HCT116 (cell line): ENCODE results near the gene TBX5. TPM values are rescaled to one million over a fixed set of nuclear protein-coding genes. Genes with fewer than 3 reads are reported as not detected.

Experiments used
- ATAC-seq: fragments of 200-7000 bp; cut with Tn5 transposase; 2 replicates; pipeline ENCODE4 v1.9.1; 2020; ENCODE audit warnings: mild to moderate bottlenecking, moderate library complexity
- BruUV-seq: library from RNA; stranded (reverse); fragments of 400-500 nt; replicated peaks from 2 replicates; lab custom pipeline; 2021; lab: Mats Ljungman, UMichigan
- CTCF ChIA-PET: fragments of 300-600 bp; sonication (Branson Sonifier 250); formaldehyde crosslinking; loops from one replicate; lab custom pipeline; 2021; ENCODE audit warnings: antibody characterized with exemption; lab: Charles Lee
- POLR2A ChIA-PET: fragments of 300-600, 350-600 bp; sonication (Branson Sonifier 250); formaldehyde crosslinking; loops from one replicate; lab custom pipeline; 2021; ENCODE audit warnings: antibody characterized with exemption; lab: Charles Lee
- RAD21 ChIA-PET, 2 experiments: fragments of 300-600 bp; sonication (Branson Sonifier 250); formaldehyde crosslinking; loops; one replicate each; lab custom pipeline; 2023; ENCODE audit warnings: low total read pairs in 2 of 2; ENCODE audit not compliant: uncharacterized antibody in 2 of 2, unreplicated experiment in 2 of 2, low non-redundant PET in 1 of 2; lab: Charles Lee
- DNase-seq: peaks from one replicate; pipeline ENCODE4 v3.0.0-alpha.2; 2010; ENCODE audit warnings: low read depth, low spot score
- H2AFZ ChIP-seq: fragments of 200-600 bp; shearing (Covaris generic), sonication (generic); 2 replicates; pipeline ENCODE4 v1.6.1; 2017; ENCODE audit warnings: low read depth, mixed run types, mixed read lengths, antibody characterized with exemption, low read length; ENCODE audit not compliant: poor library complexity, severe bottlenecking
- H3K27ac ChIP-seq: 2 replicates; pipeline ENCODE4 v1.5.1; 2012; ENCODE audit warnings: low read depth, low read length
- H3K27me3 ChIP-seq: fragments of 200-600 bp; sonication (generic); 2 replicates; pipeline ENCODE4 v1.6.1; 2016; ENCODE audit warnings: mixed run types, low read length, mixed read lengths; ENCODE audit not compliant: insufficient read depth
- H3K36me3 ChIP-seq, 2 experiments: fragments of 200-500 bp in 1 of 2; fragments of 200-600 bp in 1 of 2; sonication (Bioruptor generic) in 1 of 2; sonication (generic) in 1 of 2; 2 replicates each; pipeline versions ENCODE4 v1.5.1 to v1.6.1; 2014 to 2016; ENCODE audit warnings: low read length in 2 of 2, inconsistent platforms in 1 of 2, mixed read lengths in 1 of 2, mixed run types in 1 of 2; ENCODE audit not compliant: insufficient read depth in 2 of 2, control insufficient read depth in 1 of 2
- H3K4me1 ChIP-seq, 2 experiments: fragments of 200-600 bp in 1 of 2; sonication (generic) in 1 of 2; 2 replicates each; pipeline versions ENCODE4 v1.5.1 to v1.6.1; 2012 to 2017; ENCODE audit warnings: low read length in 2 of 2, inconsistent platforms in 1 of 2, mild to moderate bottlenecking in 1 of 2, mixed read lengths in 1 of 2, mixed run types in 1 of 2, moderate library complexity in 1 of 2; ENCODE audit not compliant: insufficient read depth in 2 of 2, control insufficient read depth in 1 of 2
- H3K4me2 ChIP-seq: fragments of 200-600 bp; sonication (generic); 2 replicates; pipeline ENCODE4 v1.6.1; 2017; ENCODE audit warnings: mixed run types, low read length, mixed read lengths
- H3K4me3 ChIP-seq, 2 experiments: fragments of 200-600 bp in 1 of 2; sonication (generic) in 1 of 2; replicated peaks in 1 of 2; 2 replicates each; pipeline ENCODE4 v1.5.1; 2011 to 2016; ENCODE audit warnings: low read length in 2 of 2, control low read depth in 1 of 2, low read depth in 1 of 2, mild to moderate bottlenecking in 1 of 2, mixed read lengths in 1 of 2, mixed run types in 1 of 2
- H3K79me2 ChIP-seq: fragments of 200-600 bp; sonication (generic); 2 replicates; pipeline ENCODE4 v1.6.1; 2017; ENCODE audit warnings: mild to moderate bottlenecking, mixed run types, low read length, moderate library complexity, mixed read lengths; ENCODE audit not compliant: insufficient read depth
- H3K9ac ChIP-seq: fragments of 200-600 bp; sonication (generic); 2 replicates; pipeline ENCODE4 v1.6.1; 2016; ENCODE audit warnings: low read length, mixed read lengths
- H3K9me2 ChIP-seq: fragments of 200-600 bp; sonication (generic), shearing (Covaris generic); 2 replicates; pipeline ENCODE4 v1.6.1; 2017; ENCODE audit warnings: mixed run types, mild to moderate bottlenecking, moderate library complexity; ENCODE audit not compliant: insufficient read depth
- H3K9me3 ChIP-seq, 2 experiments: fragments of 200-500 bp in 1 of 2; fragments of 200-600 bp in 1 of 2; sonication (Bioruptor generic) in 1 of 2; sonication (generic) in 1 of 2; 2 replicates each; pipeline ENCODE4 v1.6.1; 2014 to 2017; ENCODE audit warnings: low read length in 2 of 2, mixed read lengths in 2 of 2, inconsistent platforms in 1 of 2, low read depth in 1 of 2, mild to moderate bottlenecking in 1 of 2, mixed run types in 1 of 2, moderate library complexity in 1 of 2; ENCODE audit not compliant: control insufficient read depth in 1 of 2, insufficient read depth in 1 of 2
- H4K20me1 ChIP-seq: fragments of 200-600 bp; sonication (generic), shearing (Covaris generic); 2 replicates; pipeline ENCODE4 v1.6.1; 2017; ENCODE audit warnings: mixed run types, mild to moderate bottlenecking, moderate library complexity; ENCODE audit not compliant: insufficient read depth
- ATF3 ChIP-seq: IDR thresholded peaks from 2 replicates; pipeline ENCODE4 v1.6.1; 2012
- CBX3 ChIP-seq: IDR thresholded peaks from 2 replicates; pipeline ENCODE4 v1.6.1; 2012; ENCODE audit warnings: low read depth
- CEBPB ChIP-seq: IDR thresholded peaks from 2 replicates; pipeline ENCODE4 v1.6.1; 2012; ENCODE audit warnings: low read depth
- EZH2 ChIP-seq: fragments of 200-600 bp; sonication (generic); IDR thresholded peaks from 2 replicates; pipeline ENCODE4 v1.6.1; 2017; ENCODE audit warnings: antibody characterized with exemption, mixed run types
- RAD21 ChIP-seq: IDR thresholded peaks from 2 replicates; pipeline ENCODE4 v1.6.1; 2012; ENCODE audit warnings: low read depth, mild to moderate bottlenecking
- SP1 ChIP-seq: IDR thresholded peaks from 2 replicates; pipeline ENCODE4 v1.6.1; 2012; ENCODE audit warnings: low read depth
- SRF ChIP-seq: IDR thresholded peaks from 2 replicates; pipeline ENCODE4 v1.6.1; 2012; ENCODE audit warnings: low read depth
- TCF7L2 ChIP-seq: IDR thresholded peaks from 2 replicates; pipeline ENCODE4 v1.7.0; 2011; ENCODE audit warnings: borderline replicate concordance, inconsistent platforms; ENCODE audit not compliant: insufficient read depth, insufficient read length; ENCODE audit errors: extremely low read depth
- YY1 ChIP-seq: IDR thresholded peaks from 2 replicates; pipeline ENCODE4 v1.6.1; 2011; ENCODE audit warnings: low read length, low read depth, moderate library complexity, mild to moderate bottlenecking; ENCODE audit not compliant: insufficient replicate concordance; ENCODE audit errors: extremely low read depth
- ZFX ChIP-seq: fragments of 450-650 bp; IDR thresholded peaks from 2 replicates; pipeline ENCODE4 v1.6.1; 2017
- intact Hi-C: fragments of 100-400 bp; cut with micrococcal nuclease; formaldehyde crosslinking; loops from 2 replicates; pipeline ENCODE4 v1.10.0; 2022
- total RNA-seq: library from RNA; stranded (reverse); gene quantifications from one replicate; pipeline ENCODE4 v1.2.1, GENCODE V29; 2021; ENCODE audit not compliant: unreplicated experiment
- TF ChIP-seq, protein P1 (sequence below), 3 experiments: fragments of 200-600 bp in 1 of 3; sonication (generic) in 1 of 3; IDR thresholded peaks in 2 of 3; conservative IDR thresholded peaks in 1 of 3; 2 replicates each; pipeline ENCODE4 v1.5.1; 2012 to 2017; ENCODE audit warnings: low read depth in 2 of 3, low read length in 2 of 3, antibody characterized with exemption in 1 of 3, borderline replicate concordance in 1 of 3, control low read depth in 1 of 3, mild to moderate bottlenecking in 1 of 3, mixed read lengths in 1 of 3, mixed run types in 1 of 3, moderate library complexity in 1 of 3; ENCODE audit not compliant: insufficient read depth in 1 of 3
- TF ChIP-seq, protein P2 (sequence below): IDR thresholded peaks from 2 replicates; pipeline ENCODE4 v1.6.1; 2012

Gene TBX5
- total RNA-seq, 1 experiment from 2014 or later, result 0.10 TPM

GRCh38 chr12:114313910-114314309, 92.0 kb downstream of the TBX5 start:
- Histone ChIP-seq H3K36me3 (no peaks in the 10 kb centered on the region), H3K4me2 (no peak overlapping the region), H3K79me2 (no peaks in the 10 kb centered on the region), H4K20me1 (no peaks in the 10 kb centered on the region), H3K4me1 (peaks cover 4 to 12% of the 10 kb centered on the region in 2 experiments; a peak in 3 of 4 replicates), H3K27ac (no peak overlapping the region), H3K9me2 (no peaks in the 10 kb centered on the region), H3K27me3 (peaks cover 1% of the 10 kb centered on the region; the same call in 1 of the 2 replicates), H2AFZ (no peak overlapping the region), H3K9me3 (no peaks in the 10 kb centered on the region), H3K4me3 (no peak overlapping the region), H3K9ac (no peak overlapping the region)
- CTCF ChIA-PET, result no interaction called here
- RAD21 ChIA-PET, result no interaction called here
- DNase-seq (no peak), ATAC-seq (no peak)
- BruUV-seq, result no TSS peak
- TF ChIP-seq YY1 (no peak), RAD21 (no peak), SRF (no peak)
- TF ChIP-seq, protein P1, sequence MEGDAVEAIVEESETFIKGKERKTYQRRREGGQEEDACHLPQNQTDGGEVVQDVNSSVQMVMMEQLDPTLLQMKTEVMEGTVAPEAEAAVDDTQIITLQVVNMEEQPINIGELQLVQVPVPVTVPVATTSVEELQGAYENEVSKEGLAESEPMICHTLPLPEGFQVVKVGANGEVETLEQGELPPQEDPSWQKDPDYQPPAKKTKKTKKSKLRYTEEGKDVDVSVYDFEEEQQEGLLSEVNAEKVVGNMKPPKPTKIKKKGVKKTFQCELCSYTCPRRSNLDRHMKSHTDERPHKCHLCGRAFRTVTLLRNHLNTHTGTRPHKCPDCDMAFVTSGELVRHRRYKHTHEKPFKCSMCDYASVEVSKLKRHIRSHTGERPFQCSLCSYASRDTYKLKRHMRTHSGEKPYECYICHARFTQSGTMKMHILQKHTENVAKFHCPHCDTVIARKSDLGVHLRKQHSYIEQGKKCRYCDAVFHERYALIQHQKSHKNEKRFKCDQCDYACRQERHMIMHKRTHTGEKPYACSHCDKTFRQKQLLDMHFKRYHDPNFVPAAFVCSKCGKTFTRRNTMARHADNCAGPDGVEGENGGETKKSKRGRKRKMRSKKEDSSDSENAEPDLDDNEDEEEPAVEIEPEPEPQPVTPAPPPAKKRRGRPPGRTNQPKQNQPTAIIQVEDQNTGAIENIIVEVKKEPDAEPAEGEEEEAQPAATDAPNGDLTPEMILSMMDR (IDR thresholded peaks at IDR 0.05 in 2 of 3, conservative IDR thresholded peaks at IDR 0.05 in 1 of 3; ENCODE audit: borderline replicate concordance in 1 of 3, insufficient read depth in 1 of 3, low read depth in 2 of 3, low read length in 2 of 3), result peak in 1 of 3 experiments; percentile 25; a peak in 2 of 6 replicates
- POLR2A ChIA-PET, result no interaction called here
- intact Hi-C loops, result no loop called here

- ChIA-PET RAD21 (no interaction called here), POLR2A (no interaction called here), CTCF (no interaction called here)
- DNase-seq (no peak), ATAC-seq (no peak)
- intact Hi-C loops, result no loop called here
- Histone ChIP-seq H3K79me2 (no peaks in the 10 kb centered on the region), H3K9ac (no peak overlapping the region), H2AFZ (no peak overlapping the region), H3K27me3 (peaks cover 11% of the 10 kb centered on the region; the same call in 1 of the 2 replicates), H3K4me3 (no peak overlapping the region), H4K20me1 (no peaks in the 10 kb centered on the region), H3K36me3 (no peaks in the 10 kb centered on the region), H3K9me2 (no peaks in the 10 kb centered on the region), H3K4me1 (peaks cover 4 to 12% of the 10 kb centered on the region in 2 experiments; a peak in 3 of 4 replicates), H3K27ac (no peak overlapping the region), H3K4me2 (no peak overlapping the region), H3K9me3 (no peaks in the 10 kb centered on the region)
- TF ChIP-seq ATF3, result no peak
- no peak for TF ChIP-seq TCF7L2
- TF ChIP-seq ZFX, result no peak
- no peak for TF ChIP-seq EZH2
- no peak for TF ChIP-seq RAD21
- no peak for TF ChIP-seq CBX3
- TF ChIP-seq SP1, result no peak
- no peak for TF ChIP-seq CEBPB
- no peak for TF ChIP-seq YY1
- TF ChIP-seq, protein P1 (IDR thresholded peaks at IDR 0.05 in 2 of 3, conservative IDR thresholded peaks at IDR 0.05 in 1 of 3; ENCODE audit: borderline replicate concordance in 1 of 3, insufficient read depth in 1 of 3, low read depth in 2 of 3, low read length in 2 of 3), result no peak
- TF ChIP-seq, protein P2, sequence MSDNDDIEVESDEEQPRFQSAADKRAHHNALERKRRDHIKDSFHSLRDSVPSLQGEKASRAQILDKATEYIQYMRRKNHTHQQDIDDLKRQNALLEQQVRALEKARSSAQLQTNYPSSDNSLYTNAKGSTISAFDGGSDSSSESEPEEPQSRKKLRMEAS, result no peak
- BruUV-seq, result no TSS peak
Observed at GRCh38 chr12:114311974-114312373, 94.0 kb downstream of the TBX5 start.
